Keratinocyte (primary cell): ENCODE measurements around the gene CHSY1.

Source experiments
- EZH2 ChIP-seq: IDR thresholded peaks from one replicate; pipeline ENCODE4 v1.6.1; 2012; ENCODE audit warnings: inconsistent platforms, mild to moderate bottlenecking, low read length, moderate library complexity
- TF ChIP-seq, protein P1 (sequence below), 3 experiments: IDR thresholded peaks in 1 of 3; conservative IDR thresholded peaks in 1 of 3; optimal IDR thresholded peaks in 1 of 3; 2 replicates in 2 of 3; 3 replicates in 1 of 3; pipeline versions ENCODE3 to v1.5.1; 2011; ENCODE audit warnings: low read length in 3 of 3, mild to moderate bottlenecking in 3 of 3, moderate library complexity in 2 of 3, control low read depth in 1 of 3, inconsistent platforms in 1 of 3; ENCODE audit not compliant: insufficient read depth in 2 of 3; ENCODE audit errors: extremely low read depth in 1 of 3

DNA sequence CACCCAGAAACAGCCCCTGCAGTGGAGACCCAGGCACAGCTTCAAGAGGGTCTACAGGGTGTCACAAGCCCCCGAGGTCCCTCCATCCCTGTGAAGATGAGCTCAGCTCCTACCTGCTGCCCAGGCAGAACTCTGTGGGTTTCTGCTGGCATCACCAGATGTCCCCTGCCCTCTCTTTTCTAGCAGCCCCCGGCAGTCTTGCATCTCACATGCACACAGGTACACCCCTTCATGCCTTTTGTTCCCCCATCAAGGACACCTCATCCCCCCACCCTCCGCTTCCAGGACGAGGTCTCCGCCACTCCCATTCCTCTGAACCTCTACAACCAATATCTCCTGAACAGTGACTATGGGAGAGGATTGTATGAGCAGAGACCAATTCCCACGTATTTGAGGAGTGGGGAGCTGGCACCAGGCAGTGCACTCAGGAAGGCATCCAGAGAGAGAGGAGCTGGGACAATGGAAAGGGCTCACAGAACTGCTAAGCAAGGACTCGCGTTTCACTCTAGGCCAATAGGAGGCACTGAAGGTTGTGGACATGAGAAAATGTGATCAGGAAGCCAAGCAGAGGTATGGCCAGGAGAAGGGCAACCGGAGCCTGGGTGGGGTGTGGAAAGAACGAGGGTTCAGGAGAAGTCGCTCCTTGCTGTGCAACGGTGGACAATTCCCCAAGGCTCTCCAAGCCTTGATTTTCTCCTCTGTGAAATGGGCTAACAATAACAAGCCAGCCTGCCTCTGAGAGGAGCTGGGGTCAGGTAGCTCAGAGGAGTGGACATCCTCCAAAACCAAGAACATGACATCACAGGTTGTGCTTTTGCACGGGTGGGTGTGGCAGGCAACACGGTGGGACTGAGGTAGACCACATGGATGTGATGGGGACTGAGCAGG is 115.2 kb downstream of the CHSY1 start:
- TF ChIP-seq, protein P1, sequence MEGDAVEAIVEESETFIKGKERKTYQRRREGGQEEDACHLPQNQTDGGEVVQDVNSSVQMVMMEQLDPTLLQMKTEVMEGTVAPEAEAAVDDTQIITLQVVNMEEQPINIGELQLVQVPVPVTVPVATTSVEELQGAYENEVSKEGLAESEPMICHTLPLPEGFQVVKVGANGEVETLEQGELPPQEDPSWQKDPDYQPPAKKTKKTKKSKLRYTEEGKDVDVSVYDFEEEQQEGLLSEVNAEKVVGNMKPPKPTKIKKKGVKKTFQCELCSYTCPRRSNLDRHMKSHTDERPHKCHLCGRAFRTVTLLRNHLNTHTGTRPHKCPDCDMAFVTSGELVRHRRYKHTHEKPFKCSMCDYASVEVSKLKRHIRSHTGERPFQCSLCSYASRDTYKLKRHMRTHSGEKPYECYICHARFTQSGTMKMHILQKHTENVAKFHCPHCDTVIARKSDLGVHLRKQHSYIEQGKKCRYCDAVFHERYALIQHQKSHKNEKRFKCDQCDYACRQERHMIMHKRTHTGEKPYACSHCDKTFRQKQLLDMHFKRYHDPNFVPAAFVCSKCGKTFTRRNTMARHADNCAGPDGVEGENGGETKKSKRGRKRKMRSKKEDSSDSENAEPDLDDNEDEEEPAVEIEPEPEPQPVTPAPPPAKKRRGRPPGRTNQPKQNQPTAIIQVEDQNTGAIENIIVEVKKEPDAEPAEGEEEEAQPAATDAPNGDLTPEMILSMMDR (optimal IDR thresholded peaks at IDR 0.05 in 1 of 3, IDR thresholded peaks at IDR 0.05 in 1 of 3, conservative IDR thresholded peaks at IDR 0.05 in 1 of 3; ENCODE audit: extremely low read depth in 1 of 3, insufficient read depth in 2 of 3, low read length in 3 of 3) = no peak
- TF ChIP-seq EZH2 = no peak
